Measurements from ENCODE around the gene FAHD2A.
"Not testable (repeated sequence)": the region's sequence is repeated elsewhere in the genome, so short reads cannot be mapped to it uniquely, and the experiment has no call there.

Gene FAHD2A

GRCh38 chr2:95374921-95375471 lies 27.5 kb upstream of the FAHD2A start:
- no peak for DNase-seq (ENCODE audit: low read depth)
- TF ChIP-seq POLR2A (IDR thresholded peaks at IDR 0.05; ENCODE audit: extremely low read depth, insufficient read length) (no peak), CTCF (IDR thresholded peaks at IDR 0.05; ENCODE audit: low read depth, low read length) (no peak), MYC (IDR thresholded peaks at IDR 0.05; ENCODE audit: low read depth, low read length) (no peak), MAX (IDR thresholded peaks at IDR 0.05; ENCODE audit: low read depth, low read length) (no peak)
- no peak overlapping the region for H3K4me3 ChIP-seq (ENCODE audit: low read depth, low read length)

- TF ChIP-seq CTCF (IDR thresholded peaks at IDR 0.05; ENCODE audit: low read depth, low read length) (no peak), POLR2A (IDR thresholded peaks at IDR 0.05; ENCODE audit: extremely low read depth, insufficient read length) (no peak), MYC (IDR thresholded peaks at IDR 0.05; ENCODE audit: low read depth, low read length) (no peak), MAX (IDR thresholded peaks at IDR 0.05; ENCODE audit: low read depth, low read length) (no peak)
- H3K4me3 ChIP-seq (ENCODE audit: low read depth, low read length) = no peak overlapping the region
- no peak for DNase-seq (ENCODE audit: low read depth)
These were observed 26.9 kb upstream of the FAHD2A start for GRCh38 chr2:95375532-95376150.

- H3K4me3 ChIP-seq (ENCODE audit: low read depth, low read length) = no peak overlapping the region
- TF ChIP-seq CTCF (IDR thresholded peaks at IDR 0.05; ENCODE audit: low read depth, low read length) (no peak), MAX (IDR thresholded peaks at IDR 0.05; ENCODE audit: low read depth, low read length) (no peak), MYC (IDR thresholded peaks at IDR 0.05; ENCODE audit: low read depth, low read length) (no peak), POLR2A (IDR thresholded peaks at IDR 0.05; ENCODE audit: extremely low read depth, insufficient read length) (no peak)
- no peak for DNase-seq (ENCODE audit: low read depth)
These were observed 25.9 kb upstream of the FAHD2A start for GRCh38 chr2:95376311-95377215.

GRCh38 chr2:95377216-95378123 lies 25.0 kb upstream of the FAHD2A start:
- H3K4me3 ChIP-seq (ENCODE audit: low read depth, low read length) = no peak overlapping the region
- TF ChIP-seq CTCF (IDR thresholded peaks at IDR 0.05; ENCODE audit: low read depth, low read length) (no peak), MAX (IDR thresholded peaks at IDR 0.05; ENCODE audit: low read depth, low read length) (no peak), POLR2A (IDR thresholded peaks at IDR 0.05; ENCODE audit: extremely low read depth, insufficient read length) (no peak)

GRCh38 chr2:95378281-95378680 lies 24.2 kb upstream of the FAHD2A start:
- not testable (repeated sequence) for DNase-seq (ENCODE audit: low read depth); H3K4me3 ChIP-seq (ENCODE audit: low read depth, low read length)

More at GRCh38 chr2:95377216-95378123, 25.0 kb upstream of the FAHD2A start:
- no peak for DNase-seq (ENCODE audit: low read depth)
